ENCODE results near the gene PTPRR.

PTPRR gene, protein sequence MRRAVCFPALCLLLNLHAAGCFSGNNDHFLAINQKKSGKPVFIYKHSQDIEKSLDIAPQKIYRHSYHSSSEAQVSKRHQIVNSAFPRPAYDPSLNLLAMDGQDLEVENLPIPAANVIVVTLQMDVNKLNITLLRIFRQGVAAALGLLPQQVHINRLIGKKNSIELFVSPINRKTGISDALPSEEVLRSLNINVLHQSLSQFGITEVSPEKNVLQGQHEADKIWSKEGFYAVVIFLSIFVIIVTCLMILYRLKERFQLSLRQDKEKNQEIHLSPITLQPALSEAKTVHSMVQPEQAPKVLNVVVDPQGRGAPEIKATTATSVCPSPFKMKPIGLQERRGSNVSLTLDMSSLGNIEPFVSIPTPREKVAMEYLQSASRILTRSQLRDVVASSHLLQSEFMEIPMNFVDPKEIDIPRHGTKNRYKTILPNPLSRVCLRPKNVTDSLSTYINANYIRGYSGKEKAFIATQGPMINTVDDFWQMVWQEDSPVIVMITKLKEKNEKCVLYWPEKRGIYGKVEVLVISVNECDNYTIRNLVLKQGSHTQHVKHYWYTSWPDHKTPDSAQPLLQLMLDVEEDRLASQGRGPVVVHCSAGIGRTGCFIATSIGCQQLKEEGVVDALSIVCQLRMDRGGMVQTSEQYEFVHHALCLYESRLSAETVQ

DNA sequence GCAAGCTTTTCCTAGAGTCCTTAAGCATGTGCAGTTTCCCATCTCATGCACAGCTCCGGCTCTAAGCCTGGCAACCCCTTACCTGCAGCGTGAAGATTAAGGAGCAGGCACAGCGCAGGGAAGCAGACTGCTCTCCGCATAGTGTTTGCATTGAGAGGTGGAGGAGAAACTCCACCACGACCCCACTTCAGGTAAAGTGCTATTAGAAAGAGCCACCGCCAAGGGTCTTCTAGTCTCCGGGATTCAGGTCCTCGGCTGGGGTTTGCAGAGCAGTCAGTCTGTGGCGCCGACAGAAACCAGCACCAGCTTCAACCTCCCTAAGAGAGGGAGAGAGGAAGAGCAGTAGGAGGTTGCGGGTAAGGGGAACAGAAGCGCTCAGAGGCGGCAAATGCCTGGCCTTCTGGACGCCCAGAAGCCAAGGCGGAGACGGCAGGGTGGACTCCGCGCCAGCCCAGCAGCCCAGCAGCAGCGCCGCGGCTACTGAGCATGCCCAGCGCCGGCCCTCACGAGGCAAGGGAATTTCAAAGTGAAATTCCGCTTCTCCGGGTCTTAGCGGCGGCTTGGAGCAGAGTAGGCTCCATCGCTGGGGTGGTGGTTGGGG lies at the start of gene PTPRR:
Gene PTPRR, minus strand, starts transcription at position 488 of the 601 bp plus-strand sequence. Its CDS starts 348 bp downstream, at position 140.
- DNase-seq (ENCODE audit: low spot score): no peak

DNA sequence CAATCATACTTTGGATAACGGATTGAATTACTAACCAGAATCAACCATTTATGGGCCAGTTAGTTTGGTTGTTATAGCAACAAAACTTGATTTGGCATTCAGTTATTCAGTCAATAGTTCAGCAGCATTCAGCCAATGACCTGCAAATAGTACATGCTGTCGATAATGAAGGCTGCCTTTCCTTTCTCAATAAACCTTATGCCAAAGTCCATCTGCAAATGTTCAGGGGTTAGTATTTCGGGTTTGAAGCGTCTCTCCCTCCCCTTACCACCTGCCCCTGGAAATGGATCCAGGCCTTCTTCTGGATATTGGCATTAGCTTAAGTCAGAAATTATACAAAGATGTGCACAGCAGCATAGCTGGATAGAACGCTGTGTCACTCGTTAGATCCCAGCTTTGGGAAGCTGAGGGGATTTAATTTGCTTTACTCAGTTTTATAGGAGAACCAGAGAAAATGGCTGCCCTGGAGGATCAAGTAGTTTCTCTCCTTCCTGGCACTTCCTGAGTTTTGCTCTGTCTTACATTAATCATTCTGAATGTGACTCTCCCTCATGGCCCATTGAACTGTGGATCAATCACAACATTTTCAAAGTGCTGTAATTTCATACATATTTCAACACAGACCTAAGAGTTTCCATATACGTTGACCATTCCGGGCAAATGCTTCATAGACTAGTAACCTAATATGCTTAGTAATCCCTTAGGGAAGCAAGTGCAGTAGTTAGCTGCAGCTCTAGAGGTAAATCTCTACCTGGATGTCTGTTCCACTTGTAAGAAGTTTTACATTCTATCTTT lies 46.7 kb upstream of the PTPRR start:
- DNase-seq (ENCODE audit: low spot score): no peak

DNA sequence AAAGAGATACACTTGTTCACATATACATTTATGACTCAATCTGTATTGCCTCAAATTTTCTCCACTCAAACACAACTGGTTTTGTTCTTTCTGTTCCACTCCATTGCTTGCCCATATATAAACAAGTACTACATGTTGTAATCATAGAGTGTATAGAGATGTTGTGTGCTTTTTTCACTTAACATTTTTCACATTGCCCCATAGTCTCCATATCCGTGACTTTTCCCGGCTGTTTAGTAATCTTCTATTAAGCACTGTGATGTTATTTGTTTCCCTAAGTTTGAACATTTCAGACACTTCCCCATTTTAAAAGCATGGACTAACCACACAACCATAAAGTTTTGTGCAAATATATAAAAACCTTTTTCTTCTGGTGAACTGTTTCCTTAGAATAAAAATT lies 45.5 kb upstream of the PTPRR start:
- no peak for DNase-seq (ENCODE audit: low spot score)

DNA sequence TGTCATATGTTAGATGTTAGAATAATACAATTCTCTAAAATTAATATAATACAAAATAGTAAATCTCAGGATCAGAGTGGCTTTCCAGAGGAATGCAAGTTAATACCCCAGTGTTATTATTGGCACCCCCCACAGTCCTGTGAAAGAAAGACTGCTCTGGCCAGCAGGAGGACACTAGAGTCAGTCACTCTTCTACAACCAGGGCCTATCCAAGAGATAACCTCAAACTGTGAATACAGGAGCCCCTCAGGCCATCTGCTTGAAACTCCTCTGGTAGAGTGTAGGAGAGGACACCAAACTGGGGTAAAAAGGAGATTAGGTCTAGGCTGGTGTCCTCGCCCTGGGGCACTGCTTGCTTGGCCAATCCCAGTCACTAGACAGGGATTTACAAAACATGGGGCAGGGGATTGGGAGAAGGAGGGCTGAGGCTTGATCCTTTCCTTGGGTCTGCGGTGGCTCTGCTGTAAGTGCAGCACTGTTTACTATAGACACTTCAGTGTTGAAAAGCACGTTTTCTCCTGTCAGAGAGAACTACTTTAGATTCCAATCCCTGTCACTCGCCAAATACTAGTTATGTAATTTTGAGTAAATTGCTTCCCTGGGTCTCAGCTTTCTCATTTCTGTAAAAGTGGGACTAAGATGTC lies 44.5 kb upstream of the PTPRR start:
- DNase-seq (ENCODE audit: low spot score): no peak

DNA sequence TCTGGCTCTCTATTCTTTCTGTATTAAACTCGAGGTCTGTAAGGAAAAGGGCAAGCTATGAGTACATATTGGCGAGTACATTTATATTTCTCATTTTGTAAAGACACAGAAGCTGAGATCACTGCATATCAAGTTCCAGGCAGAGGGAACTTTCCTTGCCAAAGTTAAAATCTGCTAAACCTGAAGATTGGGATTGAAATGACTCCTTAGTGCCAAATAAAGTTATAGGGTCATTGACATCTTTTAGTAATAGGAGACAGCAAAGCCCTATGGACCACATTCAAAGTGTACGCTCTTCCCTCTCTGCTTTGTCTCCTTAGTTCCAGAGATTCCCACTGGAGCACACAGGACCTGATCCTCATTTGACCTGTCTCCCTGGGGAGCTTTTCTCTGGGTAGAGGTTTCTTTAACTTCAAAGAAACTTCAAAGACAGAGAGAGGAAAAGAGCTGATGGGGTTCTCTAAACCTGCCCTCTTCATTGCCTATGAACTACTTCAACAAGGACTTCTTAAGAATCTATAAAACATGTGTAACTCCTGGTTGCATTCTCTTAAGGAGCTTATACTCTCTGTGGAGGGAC lies 42.6 kb upstream of the PTPRR start:
- DNase-seq (ENCODE audit: low spot score): no peak

DNA sequence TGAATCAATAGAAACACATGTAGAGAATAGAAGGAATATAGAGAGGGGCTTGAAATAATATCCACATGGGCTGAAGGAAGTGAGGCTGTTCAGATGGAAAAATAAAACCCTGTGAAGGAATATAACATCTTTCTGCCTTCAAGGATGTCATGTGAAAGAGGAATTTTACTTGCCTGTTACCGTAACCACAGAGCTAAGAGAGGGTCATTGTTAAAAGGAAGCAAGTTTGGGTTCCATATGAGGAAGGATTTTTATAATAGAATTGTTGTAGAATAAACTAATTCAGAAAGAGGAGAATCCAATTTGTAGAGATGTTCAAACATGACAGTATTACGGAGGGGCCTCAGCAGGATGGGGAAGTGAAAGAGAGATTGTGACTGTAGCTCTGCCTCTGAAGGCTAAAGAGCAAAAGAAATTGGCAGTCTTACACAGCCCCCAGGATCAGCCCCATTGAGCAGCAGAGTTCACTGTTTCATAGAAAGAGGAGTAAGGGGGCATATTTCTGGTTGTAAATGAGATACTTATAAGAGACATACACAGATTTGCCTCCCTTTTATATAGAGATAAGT lies 41.8 kb upstream of the PTPRR start:
- DNase-seq (ENCODE audit: low spot score): no peak

DNA sequence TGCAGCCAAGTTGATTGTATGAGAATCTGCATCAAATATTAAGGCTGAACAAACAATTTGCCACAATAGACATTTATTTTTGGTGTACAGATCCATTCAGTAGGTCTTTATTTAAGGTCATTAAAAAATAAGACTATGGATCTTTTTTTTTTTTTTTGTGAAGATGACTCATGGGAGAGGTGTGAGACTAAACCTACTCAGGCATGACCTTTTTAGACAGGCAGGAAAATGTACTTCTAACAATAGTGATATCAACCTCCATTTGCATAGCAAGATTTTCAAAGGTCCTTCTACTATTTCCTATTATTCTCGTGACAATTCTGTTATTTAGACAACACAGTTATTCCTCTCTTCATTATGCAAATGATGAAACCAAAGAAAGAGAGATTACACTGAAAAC lies 39.9 kb upstream of the PTPRR start:
- peak; percentile 35 for DNase-seq (ENCODE audit: low spot score)

DNA sequence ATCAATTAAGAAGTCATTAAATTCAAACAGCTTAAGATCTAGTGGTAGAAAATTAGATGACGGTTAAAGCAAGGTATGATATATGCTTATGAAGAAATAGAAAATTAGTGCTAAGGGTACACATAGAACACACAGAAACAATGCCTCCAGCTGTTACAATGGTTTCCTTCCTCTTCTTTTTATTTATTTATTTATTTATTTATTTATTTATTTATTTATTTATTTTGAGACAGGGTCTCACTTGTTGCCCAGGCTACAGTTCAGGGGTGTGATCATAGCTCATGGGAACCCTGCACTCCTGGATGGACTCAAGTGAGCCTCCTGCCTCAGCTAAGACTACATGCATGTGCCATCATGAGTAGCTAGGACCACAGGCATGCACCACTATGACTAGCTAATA lies 34.9 kb upstream of the PTPRR start:
- no peak for DNase-seq (ENCODE audit: low spot score)

DNA sequence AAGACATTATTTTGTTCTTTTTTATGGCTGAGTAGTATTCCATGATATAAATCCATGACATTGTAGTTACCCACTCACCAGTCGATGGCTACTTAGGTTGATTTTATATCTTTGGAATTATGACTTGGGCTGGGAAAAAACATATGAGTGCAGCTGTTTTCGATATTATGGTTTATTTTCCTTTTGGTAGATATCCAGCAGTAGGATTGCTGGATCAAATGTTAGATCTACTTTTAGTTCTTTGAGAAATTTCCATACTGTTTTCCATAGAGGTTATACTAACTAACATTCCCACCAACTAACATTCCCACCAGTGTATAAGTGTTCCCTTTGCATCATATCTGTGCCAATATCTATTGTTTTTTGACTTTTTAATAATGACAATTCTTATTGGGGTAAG lies 29.9 kb upstream of the PTPRR start:
- DNase-seq (ENCODE audit: low spot score): no peak

DNA sequence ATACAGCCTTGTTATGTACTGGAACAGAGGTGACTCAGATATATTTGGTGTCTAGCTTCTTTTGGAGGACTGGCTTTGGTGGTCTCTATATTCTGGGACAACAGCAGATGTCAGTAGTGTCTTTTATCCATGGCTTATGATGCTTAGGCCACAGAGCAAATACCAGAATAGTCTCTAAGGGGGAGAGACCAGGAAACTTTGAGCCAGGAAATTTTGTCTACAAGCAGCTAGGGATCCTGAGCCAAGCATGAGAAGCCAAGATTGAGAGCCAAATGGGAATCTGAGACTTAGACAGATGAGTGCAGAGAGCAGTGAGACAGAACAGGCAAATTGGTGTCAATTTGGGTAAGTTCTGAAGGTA lies 28.4 kb upstream of the PTPRR start:
- DNase-seq (ENCODE audit: low spot score): no peak

DNA sequence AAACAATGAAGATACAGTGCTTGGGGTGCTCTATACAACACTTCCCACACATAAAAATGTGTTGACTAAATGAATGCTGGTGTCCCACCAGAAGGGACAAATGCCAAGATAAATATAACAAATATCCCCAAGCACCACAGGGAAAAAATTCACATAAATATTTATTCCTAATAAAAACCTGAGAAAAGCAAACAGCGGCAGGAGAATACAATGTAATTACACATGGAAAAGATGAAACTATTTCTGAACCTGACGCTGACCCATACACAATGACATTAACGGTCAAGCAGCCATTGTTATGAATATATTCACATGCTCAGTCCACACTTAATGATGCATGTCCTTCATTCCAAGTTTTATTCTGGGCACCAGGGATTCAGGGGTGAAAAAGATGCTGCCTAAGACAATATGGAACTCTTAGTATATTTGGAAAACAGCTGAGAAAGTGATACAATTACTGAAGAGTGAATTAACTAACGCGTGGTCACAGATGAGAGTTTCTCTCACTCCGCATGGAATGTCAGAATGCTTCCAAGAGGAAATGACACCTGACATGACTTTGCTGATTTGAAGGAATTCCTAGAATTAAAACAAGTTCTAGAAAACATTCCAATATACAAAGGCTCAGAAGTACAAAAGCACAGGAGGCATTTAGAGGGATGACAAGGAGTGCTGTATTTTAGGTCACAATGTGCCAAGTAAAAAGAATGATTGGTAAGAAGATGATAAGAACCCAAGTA lies 27.9 kb upstream of the PTPRR start:
- DNase-seq (ENCODE audit: low spot score): peak; percentile 30

DNA sequence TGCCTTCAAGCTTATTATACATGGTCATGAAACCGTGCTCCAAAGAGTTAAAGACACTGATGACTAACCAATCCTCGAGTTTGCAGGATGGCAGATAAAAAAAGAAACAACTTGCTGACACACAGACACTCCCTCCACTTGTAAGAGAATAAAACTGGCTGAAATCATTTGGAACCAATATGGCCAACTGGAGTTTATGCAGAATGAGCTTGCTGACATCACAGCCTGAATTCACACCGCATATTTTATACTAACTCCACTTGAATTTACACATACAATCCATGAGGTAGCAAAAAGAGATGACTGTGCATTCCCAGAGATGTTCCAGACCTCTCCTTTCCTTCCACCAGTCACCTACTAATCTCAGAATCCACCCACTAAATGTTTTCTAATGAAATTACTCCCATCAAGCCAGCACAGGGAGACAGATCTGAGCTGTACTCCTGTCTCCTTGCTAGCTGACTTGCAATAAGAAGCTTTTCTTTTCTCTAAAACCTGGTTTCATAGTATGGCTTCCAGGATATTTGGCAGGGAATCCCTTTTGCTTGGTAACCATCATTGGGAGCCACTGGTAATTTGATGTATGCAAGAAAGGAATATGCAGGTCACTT lies 15.8 kb upstream of the PTPRR start:
- DNase-seq (ENCODE audit: low spot score): no peak

DNA sequence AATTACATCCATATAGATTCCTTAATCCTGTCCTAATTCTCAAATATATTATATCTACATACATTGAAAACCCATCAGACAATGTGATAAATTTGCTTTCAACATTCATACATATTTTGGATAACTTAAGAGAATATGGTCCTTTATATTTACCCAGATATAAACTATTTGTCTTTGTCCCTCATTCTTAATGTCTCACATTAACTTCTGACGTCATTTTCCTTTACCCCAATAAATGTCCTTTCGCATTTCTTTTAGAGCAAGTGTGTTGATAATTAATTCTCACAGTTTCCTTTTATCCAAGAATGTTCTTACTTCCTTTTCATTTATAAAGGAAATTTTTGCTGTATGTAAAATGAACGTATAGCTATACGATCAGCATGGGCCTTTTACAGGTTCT lies 12.6 kb upstream of the PTPRR start:
- no peak for DNase-seq (ENCODE audit: low spot score)

DNA sequence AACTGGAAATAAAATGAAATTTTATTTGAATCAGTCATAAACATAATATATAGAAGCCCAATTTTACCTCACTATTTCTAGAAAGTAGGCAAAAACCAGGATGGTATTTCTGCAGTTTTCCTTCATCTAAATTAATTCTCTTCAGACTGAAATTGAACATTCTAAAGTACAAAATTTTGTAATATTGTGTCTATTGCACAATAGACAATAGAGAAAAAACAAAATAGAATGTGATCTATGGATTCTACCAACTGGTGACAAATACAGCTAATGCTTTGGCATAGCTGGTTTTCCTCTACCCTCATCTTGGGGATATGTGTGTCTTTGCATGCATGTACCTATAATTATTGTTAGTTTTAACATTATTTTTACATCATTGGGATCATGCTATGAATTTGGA lies 8.5 kb upstream of the PTPRR start:
- no peak for DNase-seq (ENCODE audit: low spot score)

DNA sequence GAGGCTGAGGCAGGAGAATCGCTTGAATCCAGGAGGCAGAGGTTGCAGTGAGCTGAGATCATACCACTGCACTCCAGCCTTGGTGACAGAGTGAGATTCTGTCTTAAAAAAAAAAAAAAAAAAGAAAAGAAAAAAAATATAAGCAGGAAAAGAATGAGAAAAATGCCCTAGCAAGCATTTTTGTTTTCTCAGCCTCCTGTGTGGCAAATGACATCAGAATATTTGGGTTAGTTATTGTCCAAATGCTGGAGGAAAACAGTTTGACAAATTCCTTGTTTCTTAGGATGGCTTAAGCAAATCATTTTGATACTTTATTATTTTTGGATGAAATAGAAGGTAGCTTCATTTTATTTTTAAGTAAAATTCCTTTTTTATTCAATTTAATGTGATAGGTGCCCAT lies 7.5 kb upstream of the PTPRR start:
- DNase-seq (ENCODE audit: low spot score): no peak

DNA sequence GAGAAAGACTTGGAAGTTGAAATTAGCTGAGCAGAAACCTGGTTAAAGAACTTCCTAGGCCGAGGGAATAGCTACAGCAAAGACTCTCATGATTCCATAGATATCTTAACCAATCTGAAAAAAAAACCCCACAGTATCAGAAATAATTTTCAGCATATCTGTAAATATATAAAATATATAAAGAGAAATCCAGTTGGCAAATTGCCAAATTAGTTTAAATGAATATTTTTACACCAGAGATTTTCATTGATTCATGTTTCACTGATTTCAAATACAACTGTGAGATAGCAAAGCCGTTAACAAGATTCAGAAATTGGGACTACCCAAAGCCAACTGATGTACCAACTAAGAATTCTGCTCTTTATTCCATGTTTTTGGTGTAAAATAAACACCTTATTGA lies 6.8 kb upstream of the PTPRR start:
- DNase-seq (ENCODE audit: low spot score): no peak

DNA sequence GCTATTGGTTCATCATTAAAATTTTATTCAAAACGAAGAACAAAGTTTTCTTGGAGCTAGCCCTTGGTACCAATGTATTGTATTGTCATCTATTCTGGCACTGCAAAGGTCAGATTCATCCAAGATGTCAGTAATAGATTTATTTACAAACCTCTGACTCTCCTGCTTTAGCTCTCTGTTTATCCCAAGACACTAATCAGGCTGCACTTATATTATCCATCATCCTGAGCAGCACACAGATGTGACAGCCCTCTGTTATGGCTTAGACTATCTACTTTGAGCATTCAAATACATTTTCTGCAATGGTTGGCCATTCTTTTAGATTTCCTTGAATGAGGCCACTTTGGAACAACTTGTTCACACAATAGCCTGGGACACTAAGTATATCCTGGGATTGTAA lies 5.0 kb upstream of the PTPRR start:
- no peak for DNase-seq (ENCODE audit: low spot score)

DNA sequence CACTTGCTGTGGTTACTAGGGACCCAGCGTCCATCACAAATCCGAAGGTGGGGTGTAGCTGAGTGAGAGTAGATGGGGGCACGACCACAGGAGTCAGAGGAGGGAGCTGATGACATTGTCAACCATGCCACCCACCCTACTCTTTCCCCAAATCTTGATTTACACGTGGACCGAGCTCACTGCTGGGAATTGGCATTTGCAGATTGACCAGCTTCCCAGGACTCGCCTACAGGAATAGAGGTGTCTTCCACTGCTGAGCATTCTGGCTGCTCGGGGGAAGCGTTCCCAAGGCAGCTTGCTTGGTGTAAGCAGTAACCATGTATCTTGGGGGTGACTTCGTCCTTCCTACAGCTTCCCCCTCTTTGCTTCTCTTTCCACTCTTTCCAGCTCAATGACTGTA lies 353 bp upstream of the PTPRR start:
- no peak for DNase-seq (ENCODE audit: low spot score)

DNA sequence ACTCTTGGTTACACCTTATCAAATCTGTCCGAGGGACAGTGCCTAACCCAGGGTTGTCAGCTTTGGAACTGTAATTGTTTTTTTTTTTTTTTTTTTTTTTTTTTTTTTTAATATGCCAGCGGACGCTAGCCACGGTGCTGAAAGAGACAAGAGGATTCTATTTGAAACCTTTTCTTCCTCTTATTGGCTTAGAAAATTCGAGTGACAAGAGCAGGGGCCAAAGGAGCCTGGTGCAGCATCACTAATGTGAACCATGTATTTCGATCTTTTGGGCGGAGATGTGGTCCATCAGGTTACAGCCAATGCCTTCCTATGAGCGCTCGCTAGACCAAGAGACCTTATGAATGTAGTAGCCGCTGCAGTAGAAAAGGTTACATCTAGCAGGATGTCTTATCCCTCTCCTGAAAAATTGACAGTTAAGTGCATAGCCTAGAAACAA lies 922 bp downstream of the PTPRR start:
- peak; percentile 4 for DNase-seq (ENCODE audit: low spot score)

DNA sequence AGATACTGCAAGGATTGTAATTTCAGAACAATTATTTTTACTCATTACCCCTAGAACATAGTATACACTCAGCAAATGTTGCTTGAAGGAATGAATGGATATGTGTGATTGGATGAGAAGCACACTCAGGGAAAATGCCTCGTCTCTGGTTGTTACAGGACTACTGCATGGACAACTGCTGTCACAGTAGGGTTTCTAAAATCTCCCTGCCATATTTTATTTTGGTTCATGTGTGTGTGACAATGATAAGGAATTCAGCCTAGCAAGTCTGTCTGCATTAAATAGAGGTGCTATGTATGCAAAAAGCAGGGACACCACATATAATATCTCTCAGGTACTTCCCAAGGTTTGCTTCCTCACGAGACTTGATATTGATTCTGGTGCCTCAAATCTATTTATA lies 1.4 kb downstream of the PTPRR start:
- no peak for DNase-seq (ENCODE audit: low spot score)

Measured in kidney tubule cell (primary cell).